ENCODE measurements around the gene SLC25A51. TPM values are rescaled to one million over a fixed set of nuclear protein-coding genes. Genes with fewer than 3 reads are reported as not detected.
"Not testable (repeated sequence)": the region's sequence is repeated elsewhere in the genome, so short reads cannot be mapped to it uniquely, and the experiment has no call there.

SLC25A51 gene
- polyA plus RNA-seq, 10 donors: 10.0 to 14.7 (median 12.9) TPM

DNA sequence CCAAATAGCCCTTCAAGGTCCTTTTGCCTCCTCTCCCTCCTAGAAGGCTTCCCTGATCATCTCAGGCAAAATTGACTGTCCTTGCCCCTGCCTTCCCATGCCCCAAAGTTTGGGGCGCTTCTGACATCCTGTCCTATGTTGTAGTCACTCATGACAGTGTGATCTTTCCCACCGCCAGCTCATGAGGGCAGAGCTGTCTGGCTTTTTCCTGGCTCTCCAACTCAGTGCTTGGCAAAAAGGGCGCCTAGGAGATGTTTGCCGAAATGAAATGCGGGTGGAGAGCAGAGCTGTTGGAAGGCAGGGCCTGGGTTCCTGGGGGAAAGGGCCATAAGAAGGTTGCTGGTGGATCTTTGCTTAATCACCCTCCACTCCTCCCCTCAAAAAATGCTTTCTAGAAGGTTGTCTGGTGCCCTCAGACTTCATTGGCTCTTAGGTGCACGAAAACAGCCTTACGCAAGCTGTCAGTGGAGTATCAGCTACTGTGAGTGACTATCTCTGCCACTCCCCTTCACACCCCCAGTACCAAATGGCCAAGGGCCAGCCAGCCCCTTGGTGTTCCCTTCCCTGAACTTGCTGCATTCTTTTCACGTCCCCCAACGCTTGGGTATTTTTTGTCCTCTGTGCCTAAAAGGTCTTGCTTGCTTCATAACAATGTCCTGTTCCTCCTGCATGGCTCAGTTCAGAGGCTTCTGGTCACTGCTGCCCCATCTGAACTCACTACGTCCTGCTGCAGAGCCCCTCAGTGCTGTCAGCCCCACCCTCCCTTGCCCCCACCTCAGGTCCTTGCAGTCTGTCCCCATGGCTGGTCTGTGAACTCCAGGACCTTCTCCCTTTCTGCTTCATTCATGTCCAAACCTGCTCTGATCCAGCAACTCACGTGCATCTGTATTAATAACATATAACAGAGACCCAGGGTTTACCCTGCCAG is 2.6 kb upstream of the SLC25A51 start:
- DNase-seq: no peak

DNA sequence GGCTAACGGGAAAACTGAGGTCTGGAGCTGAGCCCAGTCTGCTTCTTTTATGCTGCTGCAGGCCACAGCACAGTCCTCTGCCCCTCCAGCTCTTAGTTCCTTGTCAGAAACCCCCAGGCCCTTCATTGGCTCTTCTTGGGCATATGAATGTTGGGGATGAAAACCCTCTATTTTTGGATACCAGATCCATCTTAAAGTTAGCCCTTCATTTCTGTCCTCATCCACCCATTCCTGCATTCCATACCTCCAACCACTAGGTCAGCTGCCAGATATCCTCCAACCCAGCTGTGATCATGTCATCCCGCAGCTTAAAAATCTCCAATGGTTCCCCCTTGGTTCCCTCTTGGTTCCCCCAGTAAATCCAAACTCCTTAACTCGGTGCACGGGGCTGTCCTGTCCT is 1.8 kb upstream of the SLC25A51 start:
- no peak for DNase-seq

DNA sequence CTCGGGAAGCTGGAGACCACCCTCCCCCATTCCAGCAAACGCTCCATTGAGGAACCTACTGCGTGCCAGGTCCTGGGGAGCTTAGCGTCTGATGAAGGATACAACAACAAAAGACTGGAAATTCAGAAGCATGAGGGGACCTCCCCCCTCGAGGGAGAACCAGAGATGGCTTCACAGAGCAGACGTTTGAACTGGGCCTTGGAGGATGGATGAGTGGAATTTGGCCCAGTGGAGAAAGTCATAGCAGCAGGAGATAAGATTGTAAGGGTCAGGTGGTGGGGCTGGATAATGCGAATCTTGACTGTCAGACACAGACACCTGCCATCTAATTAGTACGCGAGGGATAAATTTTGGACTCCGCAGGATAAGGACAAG is 1.2 kb upstream of the SLC25A51 start:
- no peak for DNase-seq

DNA sequence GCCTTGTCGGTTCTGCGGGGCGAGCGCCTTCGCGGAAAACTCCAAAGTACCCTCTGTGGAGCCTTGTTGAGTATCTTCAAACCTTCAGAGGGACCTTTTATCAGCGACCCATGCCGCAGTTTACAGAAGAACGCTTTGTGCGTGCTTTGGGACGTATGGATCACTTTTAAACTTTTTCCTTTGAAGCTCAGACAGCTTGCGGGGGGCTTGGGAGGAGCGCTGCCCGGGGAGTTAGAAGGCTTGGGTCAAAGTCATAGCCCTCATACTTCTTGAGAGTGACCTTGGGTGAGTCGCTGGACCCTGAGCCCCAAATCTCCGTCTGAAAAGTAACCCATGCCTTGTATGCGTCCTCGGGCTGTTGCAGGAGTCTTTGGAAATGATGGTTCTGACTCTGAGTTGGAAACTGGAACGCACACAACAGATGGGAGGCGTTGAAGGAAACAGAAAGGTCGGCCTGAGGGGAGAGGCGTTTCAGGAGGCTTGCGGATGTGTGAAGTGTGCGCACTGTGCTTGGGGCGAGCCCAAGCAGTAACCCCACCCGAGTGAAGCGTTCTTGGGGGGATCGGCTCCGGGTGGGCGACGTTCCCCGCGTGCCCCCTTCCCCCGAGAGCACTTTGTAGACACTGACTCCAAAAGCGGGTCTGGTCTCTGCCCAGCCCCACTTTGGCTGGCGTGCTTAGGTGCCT is 661 bp upstream of the SLC25A51 start:
- peak in 1 of 3 donors; percentile 57 for DNase-seq

DNA sequence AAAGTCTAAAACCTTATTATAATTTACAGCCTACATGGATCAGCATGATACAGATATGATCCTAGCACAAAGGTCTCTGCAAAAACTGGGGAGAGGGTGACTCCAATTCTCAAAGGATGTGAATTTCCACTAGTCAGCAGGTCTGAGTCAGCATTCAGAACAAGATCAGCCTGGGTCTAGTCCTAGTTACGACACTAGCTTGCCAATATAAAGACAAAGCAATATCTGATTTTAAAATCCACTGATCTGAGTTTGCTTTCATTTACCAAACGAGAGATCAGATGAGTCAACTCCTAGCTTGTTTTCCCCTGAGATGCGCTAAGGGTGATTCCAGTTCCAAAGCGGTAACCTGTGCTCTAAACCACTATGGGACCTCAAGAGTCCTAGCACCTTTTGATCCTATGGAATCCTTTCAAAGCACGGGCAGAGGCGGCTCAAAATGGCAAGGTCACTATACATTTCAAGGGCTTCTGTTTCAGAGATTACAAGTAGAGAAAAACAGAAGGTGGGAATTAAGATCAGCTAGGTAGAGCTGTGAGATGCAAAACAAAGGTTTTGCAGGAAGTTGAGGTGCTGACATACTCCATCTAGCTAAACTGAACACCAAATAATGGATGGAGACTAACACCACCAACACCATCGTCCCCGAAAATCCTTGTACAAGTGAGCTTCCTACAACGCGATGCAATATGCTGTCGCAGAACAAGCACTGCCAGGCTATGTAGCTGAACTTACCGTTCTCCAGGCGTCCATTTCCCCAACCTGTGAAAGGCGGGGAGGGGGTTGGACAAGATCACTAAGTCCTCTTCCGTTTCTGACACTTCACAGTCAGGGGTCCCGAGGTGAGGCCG is 906 bp downstream of the SLC25A51 start:
- no peak for DNase-seq

DNA sequence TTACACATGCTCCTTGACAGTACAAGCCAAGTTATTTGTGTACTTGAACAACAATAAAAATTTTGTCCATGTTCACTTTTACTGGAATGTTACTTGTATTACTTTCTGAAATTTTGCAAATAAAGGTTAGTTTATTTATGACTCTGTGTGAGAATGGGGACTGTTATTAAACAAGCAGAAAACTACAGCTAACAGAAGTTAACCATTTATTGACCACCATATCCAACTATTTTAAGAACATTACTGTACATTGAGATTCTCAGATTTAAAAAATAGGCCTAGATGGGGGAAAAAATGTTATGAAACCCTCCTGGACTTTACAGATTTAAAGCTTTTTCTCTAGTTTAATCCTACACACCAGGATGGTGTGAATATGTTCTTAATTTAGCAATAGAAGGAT is 1.8 kb downstream of the SLC25A51 start:
- no peak for DNase-seq

DNA sequence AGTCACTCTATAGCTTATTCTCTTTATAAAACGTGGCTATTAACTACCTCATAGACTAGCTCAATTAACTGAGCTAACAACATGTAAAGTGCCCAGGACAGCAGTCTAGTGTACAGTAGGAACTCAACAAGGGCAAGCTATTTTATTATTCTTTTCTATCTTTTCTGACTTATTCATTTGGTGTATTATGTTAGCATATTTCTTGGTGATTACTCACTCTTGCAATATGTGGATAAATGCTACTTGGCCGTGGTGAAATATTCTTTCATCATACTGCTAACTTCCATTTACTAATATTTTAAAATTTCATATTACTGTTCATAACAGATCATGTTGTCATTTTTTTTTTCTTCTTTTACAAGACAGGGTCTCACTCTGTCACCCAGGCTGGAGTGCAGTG is 4.9 kb downstream of the SLC25A51 start:
- no peak for DNase-seq

DNA sequence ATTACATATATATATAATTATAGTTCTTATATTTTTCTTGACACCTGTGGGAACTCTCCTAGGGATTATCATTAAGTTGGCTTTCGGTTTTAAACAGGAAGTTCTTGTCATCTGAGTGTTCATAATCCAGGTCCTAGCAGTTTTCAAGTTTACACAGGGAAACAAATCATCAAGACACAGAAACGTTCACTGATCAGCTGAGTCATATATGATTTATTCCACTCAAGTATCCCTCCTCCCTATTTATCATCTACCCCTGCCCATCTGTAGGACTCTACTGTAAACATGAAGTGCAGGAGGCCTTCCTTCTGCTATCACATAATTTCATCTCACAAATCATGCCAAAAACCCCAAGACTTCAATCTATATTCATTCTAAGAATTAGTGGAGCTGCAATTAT is 6.3 kb downstream of the SLC25A51 start:
- DNase-seq: no peak

DNA sequence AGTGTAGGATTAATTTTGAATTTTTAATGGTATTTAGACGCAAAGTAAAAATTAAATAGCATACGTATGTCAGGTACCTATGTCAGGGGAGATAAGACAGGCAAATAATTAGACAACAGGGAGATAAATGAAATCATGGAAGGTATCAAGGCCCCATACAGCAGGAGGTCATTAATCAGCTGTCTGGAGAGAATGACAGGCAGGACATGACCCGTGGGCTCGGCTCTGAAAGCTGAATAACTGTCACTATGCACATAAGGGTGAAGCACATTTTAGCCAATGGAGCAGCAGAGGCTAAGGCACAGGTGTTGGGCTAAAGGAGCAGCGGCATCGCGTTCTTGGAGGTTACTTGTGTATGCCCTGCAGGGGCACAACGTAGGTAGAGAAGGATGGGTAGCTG is 11.9 kb downstream of the SLC25A51 start:
- no peak for DNase-seq

DNA sequence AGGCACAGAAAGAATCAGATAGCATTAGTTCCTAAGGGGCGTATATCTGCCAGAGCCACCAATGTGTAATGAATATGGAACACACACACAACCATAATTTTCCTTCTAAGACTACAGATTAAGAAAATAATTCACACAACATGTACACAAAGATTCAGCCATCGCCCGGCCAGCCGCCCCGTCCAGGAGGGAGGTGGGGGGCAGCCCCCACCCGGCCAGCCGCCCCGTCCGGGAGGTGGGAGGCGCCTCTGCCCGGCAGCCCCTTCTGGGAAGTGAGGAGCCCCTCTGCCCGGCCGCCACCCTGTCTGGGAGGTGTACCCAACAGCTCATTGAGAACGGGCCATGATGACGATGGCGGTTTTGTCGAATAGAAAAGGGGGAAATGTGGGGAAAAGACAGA is 12.9 kb downstream of the SLC25A51 start:
- not testable (repeated sequence) for DNase-seq

DNA sequence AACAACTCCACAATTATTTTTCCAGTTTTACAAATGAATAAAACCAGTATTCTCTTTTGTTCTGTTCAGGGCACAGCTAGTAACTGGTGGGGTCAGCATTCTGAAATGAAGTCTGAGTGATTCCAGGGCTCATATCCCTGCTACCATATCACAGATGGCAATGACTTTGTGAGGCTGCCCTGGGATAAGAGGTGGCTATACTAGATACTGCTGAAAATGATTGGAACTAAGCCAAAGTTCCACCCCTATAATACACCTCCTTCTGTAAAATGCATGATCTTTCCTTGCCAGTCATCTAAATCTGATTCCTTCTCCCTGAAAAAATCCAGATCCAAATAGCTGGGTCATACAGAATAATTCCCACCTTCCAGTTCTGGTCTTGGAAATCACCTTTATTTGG is 14.4 kb downstream of the SLC25A51 start:
- no peak for DNase-seq

DNA sequence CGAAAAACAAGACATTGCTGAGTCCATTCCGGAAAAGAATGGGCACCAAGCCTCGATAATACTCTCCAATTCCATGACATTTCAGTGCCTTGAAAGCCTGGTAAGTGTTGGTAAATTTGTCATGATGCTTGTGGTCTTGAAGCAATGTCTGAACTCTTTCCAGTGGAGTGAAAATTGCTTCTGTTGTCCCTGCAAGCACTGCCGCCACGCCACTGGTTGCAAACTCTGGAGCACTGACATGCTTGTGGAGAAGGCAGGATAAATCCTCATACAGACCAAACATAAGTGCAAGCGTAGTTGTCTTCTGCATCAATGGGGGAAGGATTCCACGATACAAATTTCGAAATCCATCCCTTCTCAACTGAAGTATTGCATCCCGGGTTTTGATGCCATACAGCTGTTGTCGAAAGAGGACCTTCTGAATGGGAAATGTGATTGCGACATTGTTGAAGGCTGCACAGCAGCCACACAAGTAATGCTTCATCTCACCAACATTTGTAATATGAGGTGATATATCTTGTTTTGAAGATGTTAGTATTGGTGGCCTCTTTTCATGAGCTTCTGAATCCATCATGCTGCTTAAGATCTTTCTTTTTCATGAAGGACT is 15.8 kb downstream of the SLC25A51 start:
- not testable (repeated sequence) for DNase-seq

DNA sequence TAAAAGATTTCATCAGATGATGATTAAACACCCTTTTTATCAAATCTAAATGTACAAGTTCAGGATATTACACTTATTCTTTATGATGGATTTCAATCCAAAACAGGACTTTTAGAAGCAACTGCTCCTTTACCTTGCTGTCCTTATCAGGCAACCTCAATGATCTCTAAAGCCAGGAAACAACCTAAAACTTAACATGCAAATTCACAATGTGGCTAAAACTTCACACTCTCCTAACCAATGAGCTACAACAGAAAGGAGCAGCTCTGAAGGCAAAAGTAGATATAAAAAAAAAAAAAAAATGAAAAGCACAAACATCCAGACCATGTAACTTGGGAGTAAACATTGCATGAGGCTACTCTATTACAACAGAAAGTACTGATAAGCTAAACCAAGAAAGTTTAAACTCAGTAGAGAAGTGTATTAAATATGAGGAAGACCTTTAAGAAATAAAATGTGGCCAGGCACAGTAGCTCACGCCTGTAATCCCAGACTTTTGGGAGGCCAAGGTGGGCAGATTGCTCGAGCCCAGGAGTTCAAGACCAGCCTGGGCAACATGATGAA is 22.9 kb downstream of the SLC25A51 start:
- DNase-seq: no peak

DNA sequence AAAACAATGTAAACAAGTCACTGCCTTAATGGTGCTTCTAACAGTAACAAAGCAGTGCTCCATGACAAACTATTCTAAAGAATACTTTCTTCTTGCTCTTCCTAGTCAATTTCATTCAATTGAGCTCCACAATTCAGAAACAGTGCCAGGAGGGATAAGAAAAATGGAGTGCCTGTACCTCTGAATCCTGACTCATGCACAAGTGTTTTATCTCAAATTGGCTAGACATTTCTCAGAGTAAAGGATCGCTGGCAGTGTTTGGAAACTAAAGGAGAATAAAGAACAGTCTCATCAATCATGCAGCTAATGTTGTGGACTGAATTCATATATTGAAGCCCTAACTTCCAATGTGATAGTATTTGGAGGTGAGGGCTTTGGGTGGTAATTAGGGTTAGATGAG is 27.6 kb downstream of the SLC25A51 start:
- DNase-seq: no peak

DNA sequence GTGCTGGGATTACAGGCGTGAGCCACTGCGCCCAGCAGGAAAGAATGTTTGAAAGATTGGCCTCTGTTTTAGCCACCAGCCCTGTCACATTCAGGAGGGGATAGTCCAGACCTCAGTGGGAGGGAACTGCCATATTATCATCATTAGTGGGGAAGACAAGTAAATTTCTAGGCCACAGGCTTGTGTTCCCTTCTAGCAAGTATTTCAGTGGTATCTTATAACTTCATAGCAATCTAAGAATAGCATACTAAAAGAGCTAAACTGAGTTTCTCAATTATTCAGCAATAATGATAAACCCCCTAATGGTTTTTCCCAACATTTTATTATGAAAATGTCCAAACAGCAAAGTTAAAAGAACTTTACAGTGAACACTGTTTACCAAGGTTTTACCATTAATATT is 30.0 kb downstream of the SLC25A51 start:
- DNase-seq: no peak

DNA sequence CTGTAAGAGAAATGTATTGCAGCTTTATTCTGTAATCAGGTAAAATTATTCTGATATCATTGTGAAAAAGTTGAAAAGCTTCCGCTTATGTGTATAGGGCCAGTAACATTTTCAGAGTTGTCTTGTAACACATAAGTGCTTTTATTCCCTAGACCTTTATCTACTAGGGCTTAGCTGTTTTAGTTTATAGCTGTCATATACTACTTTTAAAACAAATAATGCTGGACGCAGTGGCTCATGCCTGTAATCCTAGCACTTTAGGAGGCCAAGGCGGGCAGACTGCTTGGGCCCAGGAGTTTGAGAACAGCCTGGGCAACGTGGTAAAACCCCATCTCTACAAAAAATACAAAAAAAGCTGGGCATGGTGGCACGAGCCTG is 33.1 kb downstream of the SLC25A51 start:
- no peak for DNase-seq

DNA sequence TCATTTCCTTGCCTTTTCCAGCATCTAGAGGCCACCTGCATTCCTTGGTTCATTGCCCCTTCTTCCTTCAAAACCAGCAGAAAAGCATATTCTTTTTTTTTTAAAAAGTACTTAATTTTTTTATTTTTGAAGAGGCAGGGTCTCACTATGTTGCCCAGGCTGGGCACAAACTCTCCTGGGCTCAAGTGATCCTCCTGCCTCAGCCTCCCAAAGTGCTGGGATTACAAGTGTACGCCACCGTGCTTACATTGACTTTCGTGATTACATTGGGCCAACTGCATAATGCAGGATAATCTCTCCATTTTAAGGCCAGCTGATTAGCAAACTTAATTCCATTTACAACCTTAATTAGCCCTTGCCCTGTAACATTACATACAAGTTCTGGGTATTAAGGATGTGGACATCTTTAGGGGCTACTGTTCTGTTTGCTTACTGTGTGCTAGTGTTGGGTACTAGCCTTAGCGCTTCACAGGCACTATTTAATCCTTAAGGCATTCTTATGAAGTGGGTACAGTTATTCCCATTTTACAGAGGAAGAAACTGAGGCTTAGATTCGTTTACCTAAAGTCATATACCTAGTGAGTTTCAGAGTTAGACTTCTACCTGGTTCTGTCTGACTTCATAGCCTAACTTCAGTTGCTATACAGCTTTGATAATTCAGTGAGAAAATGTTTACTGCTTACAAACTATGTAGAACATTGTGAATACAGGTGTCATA is 33.7 kb downstream of the SLC25A51 start:
- no peak for DNase-seq

DNA sequence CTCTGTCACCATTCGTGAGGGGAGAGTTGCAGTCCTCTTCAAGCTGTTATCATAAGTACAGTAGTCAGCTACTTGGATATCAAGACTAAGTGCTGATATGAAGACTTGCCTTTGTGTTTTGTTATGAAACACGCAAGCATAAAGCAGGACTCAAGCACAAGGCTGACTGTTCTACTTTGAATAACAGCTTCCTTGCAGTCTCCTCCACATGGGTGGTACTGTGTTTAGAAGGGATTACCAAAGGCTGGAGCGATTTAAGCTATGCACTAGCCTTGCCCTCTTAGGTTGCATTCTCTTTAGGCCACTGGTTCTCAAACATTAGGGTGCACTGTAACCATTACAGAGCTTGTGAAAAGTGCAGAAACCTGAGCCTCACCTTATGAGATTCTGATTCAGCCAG is 41.4 kb downstream of the SLC25A51 start:
- no peak for DNase-seq

DNA sequence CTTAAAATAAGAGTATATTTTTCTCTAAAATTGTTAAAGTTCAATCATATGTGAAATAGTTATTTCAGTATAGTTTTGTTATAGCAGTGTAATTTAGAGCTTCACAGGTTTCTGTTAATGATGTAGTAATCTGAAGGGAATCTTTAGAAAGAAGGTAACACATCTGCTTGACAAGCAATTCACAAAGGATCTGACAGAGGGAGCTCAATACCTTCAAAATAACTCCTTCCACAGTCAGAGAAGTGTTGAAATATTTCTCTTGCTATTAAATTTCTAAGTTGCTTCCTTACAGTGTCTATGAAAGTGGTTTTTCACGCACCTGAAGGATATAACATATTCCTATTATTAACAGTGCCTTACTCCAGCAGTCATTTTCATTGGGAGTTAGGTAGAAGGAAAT is 44.9 kb downstream of the SLC25A51 start:
- DNase-seq: no peak

DNA sequence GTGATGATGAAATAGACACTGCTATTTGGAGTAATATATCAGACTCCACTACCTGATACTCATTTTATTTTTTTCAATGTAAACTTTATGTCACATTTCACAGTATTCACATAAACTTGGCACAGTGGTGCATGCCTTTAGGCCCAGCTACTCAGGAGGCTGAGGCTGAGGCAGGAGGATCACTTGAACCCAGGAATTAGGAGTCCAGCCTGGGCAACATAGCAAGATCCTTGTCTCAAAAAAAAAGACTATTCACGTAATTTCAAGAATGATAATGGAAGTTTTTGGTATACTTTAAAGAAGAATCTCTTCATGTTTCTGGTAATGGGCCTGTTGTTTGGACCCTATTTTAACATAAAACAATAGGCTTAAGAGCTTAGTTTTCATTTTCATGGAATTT is 47.4 kb downstream of the SLC25A51 start:
- DNase-seq: no peak

DNA sequence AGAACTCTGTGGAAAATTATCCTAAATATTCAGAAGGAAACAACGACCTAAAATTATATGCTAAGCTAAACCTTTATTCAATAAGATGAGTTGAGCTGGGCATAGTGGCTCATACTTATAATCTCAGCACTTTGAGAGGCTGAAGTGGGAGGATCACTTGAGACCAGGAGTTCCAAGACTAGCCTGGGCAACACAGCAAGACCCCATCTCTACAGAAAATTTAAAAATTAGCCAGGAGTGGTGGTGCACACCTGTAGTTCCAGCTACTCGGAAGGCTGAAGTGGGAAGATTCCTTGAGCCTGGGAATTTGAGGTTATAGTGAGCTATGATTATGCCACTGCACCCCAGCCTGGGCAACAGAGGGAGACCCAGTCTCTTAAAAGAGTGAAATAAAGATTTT is 51.7 kb downstream of the SLC25A51 start:
- DNase-seq: no peak
